ENCODE data around the gene OGFR.

DNA sequence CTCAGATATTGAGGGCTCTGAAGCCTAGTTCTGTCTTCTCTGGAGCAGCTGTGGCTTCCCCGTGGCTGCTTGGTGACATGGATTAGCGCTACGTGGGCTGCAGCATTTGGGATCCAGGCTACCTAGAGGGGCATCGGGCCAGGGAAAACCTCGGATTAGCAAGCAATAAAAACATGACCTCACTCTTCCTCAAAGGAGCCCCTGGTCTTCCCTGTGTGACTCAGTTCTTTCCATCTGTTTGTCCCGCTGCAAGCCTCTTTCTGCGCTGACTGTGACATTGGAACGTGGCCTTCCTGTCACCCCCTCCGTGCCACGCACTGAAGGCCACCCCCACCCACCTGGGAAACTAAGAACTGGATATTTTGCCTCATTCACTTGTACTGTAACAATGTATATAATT lies 4.8 kb upstream of the OGFR start:
- TF ChIP-seq POLR2A (IDR thresholded peaks at IDR 0.05): no peak
- TF ChIP-seq CTCF (IDR thresholded peaks at IDR 0.05): no peak
